Ishikawa (cell line): Measurements from ENCODE around the gene SHH.

ENCODE experiments used
- CEBPB ChIP-seq: IDR thresholded peaks from 2 replicates; pipeline ENCODE4 v1.6.1; 2012
- CREB1 ChIP-seq: IDR thresholded peaks from 2 replicates; pipeline ENCODE4 v1.6.1; 2012; ENCODE audit warnings: low read depth
- EGR1 ChIP-seq: IDR thresholded peaks from 2 replicates; pipeline ENCODE4 v1.6.1; 2012
- EP300 ChIP-seq: IDR thresholded peaks from 2 replicates; pipeline ENCODE4 v1.6.1; 2012; ENCODE audit warnings: borderline replicate concordance
- FOXM1 ChIP-seq: IDR thresholded peaks from 2 replicates; pipeline ENCODE4 v1.6.1; 2012; ENCODE audit warnings: low read depth, borderline replicate concordance
- MAX ChIP-seq: IDR thresholded peaks from 2 replicates; pipeline ENCODE4 v1.6.1; 2012
- NFIC ChIP-seq: IDR thresholded peaks from 2 replicates; pipeline ENCODE4 v1.6.1; 2012
- RAD21 ChIP-seq: IDR thresholded peaks from 2 replicates; pipeline ENCODE4 v1.6.1; 2012; ENCODE audit warnings: low read depth
- TAF1 ChIP-seq: IDR thresholded peaks from 2 replicates; pipeline ENCODE4 v1.6.1; 2012; ENCODE audit warnings: low read depth, mild to moderate bottlenecking
- TCF12 ChIP-seq: IDR thresholded peaks from 2 replicates; pipeline ENCODE4 v1.6.1; 2012; ENCODE audit warnings: low read depth
- TEAD4 ChIP-seq: IDR thresholded peaks from 2 replicates; pipeline ENCODE4 v1.6.1; 2012
- USF1 ChIP-seq: IDR thresholded peaks from 2 replicates; pipeline ENCODE4 v1.6.1; 2012
- YY1 ChIP-seq: IDR thresholded peaks from 2 replicates; pipeline ENCODE4 v1.6.1; 2012; ENCODE audit warnings: low read depth
- ZBTB7A ChIP-seq: IDR thresholded peaks from 2 replicates; pipeline ENCODE4 v1.6.1; 2012; ENCODE audit warnings: low read depth
- TF ChIP-seq, protein P1 (sequence below): IDR thresholded peaks from 2 replicates; pipeline ENCODE4 v1.6.1; 2012; ENCODE audit warnings: low read depth, mild to moderate bottlenecking

The SHH gene

GRCh38 chr7:155837126-155837479 lies 24.8 kb upstream of the SHH start:
- TF ChIP-seq, protein P1, sequence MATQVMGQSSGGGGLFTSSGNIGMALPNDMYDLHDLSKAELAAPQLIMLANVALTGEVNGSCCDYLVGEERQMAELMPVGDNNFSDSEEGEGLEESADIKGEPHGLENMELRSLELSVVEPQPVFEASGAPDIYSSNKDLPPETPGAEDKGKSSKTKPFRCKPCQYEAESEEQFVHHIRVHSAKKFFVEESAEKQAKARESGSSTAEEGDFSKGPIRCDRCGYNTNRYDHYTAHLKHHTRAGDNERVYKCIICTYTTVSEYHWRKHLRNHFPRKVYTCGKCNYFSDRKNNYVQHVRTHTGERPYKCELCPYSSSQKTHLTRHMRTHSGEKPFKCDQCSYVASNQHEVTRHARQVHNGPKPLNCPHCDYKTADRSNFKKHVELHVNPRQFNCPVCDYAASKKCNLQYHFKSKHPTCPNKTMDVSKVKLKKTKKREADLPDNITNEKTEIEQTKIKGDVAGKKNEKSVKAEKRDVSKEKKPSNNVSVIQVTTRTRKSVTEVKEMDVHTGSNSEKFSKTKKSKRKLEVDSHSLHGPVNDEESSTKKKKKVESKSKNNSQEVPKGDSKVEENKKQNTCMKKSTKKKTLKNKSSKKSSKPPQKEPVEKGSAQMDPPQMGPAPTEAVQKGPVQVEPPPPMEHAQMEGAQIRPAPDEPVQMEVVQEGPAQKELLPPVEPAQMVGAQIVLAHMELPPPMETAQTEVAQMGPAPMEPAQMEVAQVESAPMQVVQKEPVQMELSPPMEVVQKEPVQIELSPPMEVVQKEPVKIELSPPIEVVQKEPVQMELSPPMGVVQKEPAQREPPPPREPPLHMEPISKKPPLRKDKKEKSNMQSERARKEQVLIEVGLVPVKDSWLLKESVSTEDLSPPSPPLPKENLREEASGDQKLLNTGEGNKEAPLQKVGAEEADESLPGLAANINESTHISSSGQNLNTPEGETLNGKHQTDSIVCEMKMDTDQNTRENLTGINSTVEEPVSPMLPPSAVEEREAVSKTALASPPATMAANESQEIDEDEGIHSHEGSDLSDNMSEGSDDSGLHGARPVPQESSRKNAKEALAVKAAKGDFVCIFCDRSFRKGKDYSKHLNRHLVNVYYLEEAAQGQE = no peak
- TF ChIP-seq ZBTB7A (no peak), RAD21 (no peak), CREB1 (no peak), TCF12 (no peak), YY1 (no peak), CEBPB (no peak), NFIC (no peak), MAX (no peak), USF1 (no peak), EP300 (no peak), FOXM1 (no peak)

- no peak for TF ChIP-seq YY1
- no peak for TF ChIP-seq CEBPB
- TF ChIP-seq FOXM1 = no peak
- no peak for TF ChIP-seq TAF1
- no peak for TF ChIP-seq RAD21
- TF ChIP-seq MAX = no peak
Measured at GRCh38 chr7:155836216-155837125, 24.2 kb upstream of the SHH start.

DNA sequence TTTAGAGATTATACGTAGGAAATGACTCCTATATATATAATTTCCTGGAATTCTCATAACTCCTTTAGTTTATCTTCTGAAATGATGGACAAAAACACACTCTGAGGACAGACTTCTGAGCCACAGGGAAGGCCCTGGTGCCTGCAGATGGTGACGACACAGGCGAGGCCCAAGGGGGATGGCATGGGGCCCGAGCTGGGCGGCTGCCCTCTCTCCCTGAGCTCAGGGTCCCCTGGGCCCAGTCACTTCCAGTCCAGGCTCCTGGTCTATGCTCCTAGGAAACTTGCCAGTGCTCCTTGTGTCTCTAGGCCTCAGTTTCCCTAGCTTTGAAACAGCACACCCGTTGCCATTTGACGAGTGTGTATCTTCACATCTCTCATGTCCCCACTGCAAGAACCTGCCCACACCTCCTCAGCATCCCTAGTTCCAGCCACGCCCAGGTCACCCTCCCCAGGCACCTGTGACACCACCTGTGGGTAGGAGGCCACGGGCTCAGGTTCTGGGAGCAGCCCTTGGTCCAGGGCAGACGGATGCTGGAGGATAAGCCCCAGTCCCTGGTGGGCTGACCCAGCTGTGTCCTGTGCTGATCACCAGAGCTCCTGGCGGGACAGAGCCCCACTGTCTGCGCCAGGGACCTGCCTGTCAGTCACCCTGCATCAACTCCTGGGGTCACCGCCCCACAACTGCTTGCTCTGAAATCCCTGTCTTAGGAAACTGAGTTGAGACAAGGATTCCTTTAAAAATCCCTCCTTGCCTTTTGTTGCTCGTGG lies 23.4 kb upstream of the SHH start:
- TF ChIP-seq MAX = no peak
- no peak for TF ChIP-seq RAD21
- no peak for TF ChIP-seq EP300
- TF ChIP-seq TEAD4 = no peak
- no peak for TF ChIP-seq FOXM1
- TF ChIP-seq EGR1 = no peak

GRCh38 chr7:155834486-155835048 lies 22.3 kb upstream of the SHH start:
- TF ChIP-seq ZBTB7A (no peak), CREB1 (no peak), FOXM1 (no peak), EP300 (no peak), EGR1 (no peak), NFIC (no peak), RAD21 (no peak), USF1 (no peak), TAF1 (no peak), CEBPB (no peak), MAX (no peak), YY1 (no peak), TEAD4 (no peak), TCF12 (no peak)
- TF ChIP-seq, protein P1 = no peak

DNA sequence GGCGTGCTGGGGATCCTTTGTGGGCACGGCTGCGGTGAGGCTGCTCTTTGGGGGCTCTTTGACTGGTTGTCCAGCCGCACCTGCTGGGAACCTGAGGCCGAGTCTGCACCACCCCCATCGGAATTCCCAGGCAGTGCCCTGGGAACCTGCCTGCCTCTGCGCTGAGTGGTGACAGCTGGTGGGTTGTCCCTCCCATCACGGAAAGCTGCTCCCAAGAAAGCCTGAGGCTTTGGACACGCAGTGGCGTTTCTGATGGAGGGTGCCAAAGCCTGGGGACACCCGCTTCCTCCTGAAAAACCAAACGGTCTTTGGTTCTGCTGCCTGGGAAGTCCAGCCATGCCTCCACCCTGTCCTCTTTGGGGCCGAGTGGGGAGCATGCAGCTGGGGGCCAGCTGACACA lies 21.4 kb upstream of the SHH start:
- TF ChIP-seq NFIC = no peak
- TF ChIP-seq EGR1 = no peak
